ENCODE data around the gene MTA1. TPM values are rescaled to one million over a fixed set of nuclear protein-coding genes. Genes with fewer than 3 reads are reported as not detected.

MTA1 gene
- total and polyA plus RNA-seq, 12 donors = 11.8 to 270 (median 59.5) TPM

DNA sequence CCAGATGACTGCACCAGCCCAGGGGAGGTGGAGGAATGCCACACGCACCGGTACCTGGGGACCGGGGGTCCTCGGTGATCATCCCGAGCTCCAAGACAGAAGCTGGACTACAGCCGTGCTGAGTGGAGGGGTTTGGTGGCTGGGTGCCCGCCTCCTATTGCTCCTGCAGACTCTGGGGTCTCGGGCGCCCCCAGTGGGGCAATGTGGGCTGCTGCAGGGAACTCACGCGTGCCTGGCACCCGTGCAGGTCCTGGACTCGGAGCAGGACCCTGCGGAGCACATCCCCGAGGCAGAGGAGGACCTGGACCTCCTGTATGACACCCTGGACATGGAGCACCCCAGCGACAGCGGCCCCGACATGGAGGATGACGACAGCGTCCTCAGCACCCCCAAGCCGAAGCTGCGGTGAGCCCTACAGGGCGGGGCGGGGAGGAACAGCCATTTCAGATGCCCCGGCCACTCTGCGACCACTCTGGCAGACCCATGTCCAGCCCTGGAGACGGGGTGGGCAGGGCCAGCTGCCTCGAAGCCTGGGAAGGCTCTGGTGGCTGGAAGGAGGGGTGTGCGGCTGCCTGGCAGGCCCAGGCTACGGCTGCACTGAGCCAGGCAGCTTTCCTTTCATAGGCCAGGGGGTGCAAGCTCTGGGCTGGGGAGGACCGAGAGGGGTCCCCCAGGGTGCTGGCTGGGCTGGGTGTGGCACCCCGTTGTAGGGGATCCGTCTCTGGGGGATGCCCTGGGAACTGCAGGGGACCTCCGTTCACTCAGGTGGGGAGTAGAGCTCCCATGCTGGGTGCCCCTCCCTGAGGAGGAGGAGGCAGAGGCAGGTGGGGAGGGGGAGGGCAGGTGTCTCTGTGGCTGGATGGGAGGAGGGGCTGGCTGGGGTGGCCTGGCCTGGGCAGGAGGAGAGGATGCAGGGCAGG lies 42.8 kb upstream of the MTA1 start:
- no peak overlapping the region for H3K27ac ChIP-seq
- WGBS, 4 donors = 75 to 81% (median 76%) methylated on average over 20 to 34 of the region's 34 CpGs
- intact Hi-C loops (cut with DNase I) = no loop called here
- no peaks in the 10 kb centered on the region for H3K27me3 ChIP-seq
- H3K36me3 ChIP-seq (replicated peaks in 1 of 2) = no peaks in the 10 kb centered on the region
- no peak for TF ChIP-seq POLR2A (IDR thresholded peaks at IDR 0.05)
- TF ChIP-seq, protein P1, sequence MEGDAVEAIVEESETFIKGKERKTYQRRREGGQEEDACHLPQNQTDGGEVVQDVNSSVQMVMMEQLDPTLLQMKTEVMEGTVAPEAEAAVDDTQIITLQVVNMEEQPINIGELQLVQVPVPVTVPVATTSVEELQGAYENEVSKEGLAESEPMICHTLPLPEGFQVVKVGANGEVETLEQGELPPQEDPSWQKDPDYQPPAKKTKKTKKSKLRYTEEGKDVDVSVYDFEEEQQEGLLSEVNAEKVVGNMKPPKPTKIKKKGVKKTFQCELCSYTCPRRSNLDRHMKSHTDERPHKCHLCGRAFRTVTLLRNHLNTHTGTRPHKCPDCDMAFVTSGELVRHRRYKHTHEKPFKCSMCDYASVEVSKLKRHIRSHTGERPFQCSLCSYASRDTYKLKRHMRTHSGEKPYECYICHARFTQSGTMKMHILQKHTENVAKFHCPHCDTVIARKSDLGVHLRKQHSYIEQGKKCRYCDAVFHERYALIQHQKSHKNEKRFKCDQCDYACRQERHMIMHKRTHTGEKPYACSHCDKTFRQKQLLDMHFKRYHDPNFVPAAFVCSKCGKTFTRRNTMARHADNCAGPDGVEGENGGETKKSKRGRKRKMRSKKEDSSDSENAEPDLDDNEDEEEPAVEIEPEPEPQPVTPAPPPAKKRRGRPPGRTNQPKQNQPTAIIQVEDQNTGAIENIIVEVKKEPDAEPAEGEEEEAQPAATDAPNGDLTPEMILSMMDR (IDR thresholded peaks at IDR 0.05) = no peak
- no peak for DNase-seq
- H3K9me3 ChIP-seq (replicated peaks in 1 of 3) = no peaks in the 10 kb centered on the region
- H3K4me1 ChIP-seq (replicated peaks in 1 of 2) = no peaks in the 10 kb centered on the region
- H3K4me3 ChIP-seq = no peak overlapping the region

DNA sequence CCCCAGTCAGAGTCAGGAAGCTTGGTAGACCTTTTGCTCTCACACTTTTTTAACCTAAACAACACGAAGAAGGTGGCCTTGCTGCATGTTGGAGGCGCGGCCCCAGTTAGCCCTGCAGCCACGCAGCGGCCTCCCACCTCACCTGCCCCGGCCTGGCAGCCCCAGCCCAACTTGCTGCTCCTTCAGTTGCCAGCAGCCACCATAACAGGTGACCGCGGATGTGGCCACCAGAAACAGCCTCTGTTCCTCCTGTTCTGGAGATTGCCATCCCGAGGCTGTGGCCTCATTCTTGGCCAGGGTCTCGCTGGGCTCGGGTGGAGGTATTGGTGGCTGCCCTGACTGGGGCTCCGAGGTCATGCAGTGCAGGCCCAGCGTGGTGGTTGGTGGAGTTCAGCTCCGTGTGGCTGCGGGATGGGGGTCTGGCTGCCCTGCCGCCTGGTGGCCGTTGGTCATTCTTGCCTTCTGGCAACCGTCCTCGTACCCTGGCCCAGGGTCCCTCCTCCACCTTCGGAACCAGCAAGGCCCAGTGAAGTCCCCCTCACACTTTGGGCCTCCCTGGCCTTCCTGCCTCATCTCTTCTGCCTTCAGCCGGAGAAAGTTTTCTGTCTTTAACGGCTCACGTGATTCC lies 42.0 kb upstream of the MTA1 start:
- Histone ChIP-seq H3K4me1 (replicated peaks in 1 of 2) (no peaks in the 10 kb centered on the region), H3K27me3 (no peaks in the 10 kb centered on the region), H3K36me3 (replicated peaks in 1 of 2) (peaks cover 0 to 7% of the 10 kb centered on the region in 2 donors), H3K9me3 (replicated peaks in 1 of 3) (no peaks in the 10 kb centered on the region), H3K27ac (no peak overlapping the region), H3K4me3 (no peak overlapping the region)
- TF ChIP-seq POLR2A (IDR thresholded peaks at IDR 0.05) = no peak
- TF ChIP-seq, protein P1 (IDR thresholded peaks at IDR 0.05) = no peak
- intact Hi-C loops (cut with DNase I) = no loop called here
- DNase-seq = no peak
- whole genome bisulfite sequencing, 4 donors = 85 to 91% (median 88%) methylated on average over 15 to 23 of the region's 23 CpGs

DNA sequence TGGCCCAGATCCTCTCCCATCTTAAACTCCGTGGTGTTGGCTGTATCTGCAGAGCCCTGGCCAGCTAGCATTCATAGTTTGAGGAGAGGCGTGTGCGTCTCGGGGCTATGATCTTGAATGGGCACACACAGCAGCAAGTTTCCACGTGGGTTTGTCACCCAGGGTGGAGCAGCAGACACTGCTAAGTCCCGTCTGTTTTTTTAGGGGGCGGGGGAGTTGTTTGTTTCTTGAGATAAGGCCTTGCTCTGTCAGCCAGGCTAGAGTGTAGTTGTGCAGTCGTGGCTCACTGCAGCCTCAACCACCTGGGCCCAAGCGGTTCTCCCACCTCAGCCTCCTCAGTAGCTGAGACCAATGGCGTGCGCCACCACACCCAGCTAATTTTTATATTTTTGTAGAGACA lies 41.4 kb upstream of the MTA1 start:
- WGBS, 4 donors = 83 to 89% (median 85%) methylated on average over 10 to 11 of the region's 11 CpGs; no CpG with 5 or more reads in 1 of the 4 donors
- H3K36me3 ChIP-seq (replicated peaks in 1 of 2) = peaks cover 0 to 13% of the 10 kb centered on the region in 2 donors
- no peak overlapping the region for H3K4me3 ChIP-seq
- no peak overlapping the region for H3K27ac ChIP-seq
- H3K27me3 ChIP-seq = no peaks in the 10 kb centered on the region
- TF ChIP-seq POLR2A (IDR thresholded peaks at IDR 0.05) = no peak
- TF ChIP-seq, protein P1 (IDR thresholded peaks at IDR 0.05) = no peak
- intact Hi-C loops (cut with DNase I) = no loop called here
- H3K9me3 ChIP-seq (replicated peaks in 1 of 3) = no peaks in the 10 kb centered on the region
- DNase-seq = no peak
- no peaks in the 10 kb centered on the region for H3K4me1 ChIP-seq (replicated peaks in 1 of 2)

DNA sequence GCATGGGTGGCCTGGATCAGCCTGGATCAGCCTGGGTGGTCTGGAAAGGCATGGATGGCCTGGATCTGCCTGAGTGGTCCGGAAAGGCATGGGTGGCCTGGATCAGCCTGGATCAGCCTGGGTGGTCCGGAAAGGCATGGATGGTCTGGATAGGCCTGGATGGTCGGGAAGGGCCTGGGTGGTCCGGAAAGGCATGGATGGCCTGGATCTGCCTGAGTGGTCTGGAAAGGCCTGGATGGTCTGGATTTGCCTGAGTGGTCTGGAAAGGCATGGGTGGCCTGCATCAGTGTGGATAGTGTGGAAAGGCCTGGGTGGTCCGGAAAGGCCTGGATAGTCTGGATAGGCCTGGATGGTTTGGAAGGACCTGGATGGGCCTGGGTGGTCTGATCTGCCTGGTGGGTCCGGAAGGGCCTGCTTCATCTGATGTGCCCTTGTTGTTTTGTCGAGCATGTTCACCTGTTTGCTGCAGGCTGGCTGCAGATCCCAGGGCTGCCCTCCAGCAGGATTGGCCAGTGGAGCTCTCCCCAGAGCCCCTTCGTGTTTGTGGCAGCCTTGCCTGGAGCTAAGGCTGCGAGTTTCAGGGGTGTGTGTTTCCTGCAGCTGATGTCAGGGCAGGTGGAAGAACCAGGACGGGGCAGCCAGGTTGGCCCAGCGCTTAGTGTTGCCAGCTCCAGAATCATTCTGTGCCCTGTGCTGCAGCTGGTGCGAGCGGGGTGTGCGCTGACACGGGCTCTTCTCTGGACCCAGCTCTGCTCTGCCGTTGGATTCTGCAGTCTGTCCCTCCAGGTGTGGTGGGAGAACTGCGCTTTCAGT lies 40.5 kb upstream of the MTA1 start:
- Histone ChIP-seq H3K27ac (no peak overlapping the region), H3K9me3 (replicated peaks in 1 of 3) (no peaks in the 10 kb centered on the region), H3K27me3 (no peaks in the 10 kb centered on the region), H3K4me1 (replicated peaks in 1 of 2) (no peaks in the 10 kb centered on the region), H3K4me3 (no peak overlapping the region), H3K36me3 (replicated peaks in 1 of 2) (peaks cover 0 to 21% of the 10 kb centered on the region in 2 donors)
- TF ChIP-seq POLR2A (IDR thresholded peaks at IDR 0.05) = no peak
- TF ChIP-seq, protein P1 (IDR thresholded peaks at IDR 0.05) = no peak
- 90 to 95% (median 92%) methylated on average over 7 to 17 of the region's 17 CpGs for WGBS, 4 donors
- DNase-seq = no peak
- intact Hi-C loops (cut with DNase I) = no loop called here

All from adrenal gland (tissue), 12 donors.